T-helper 1 cell (primary cell): Measurements from ENCODE around the gene MRPS12.
A peak's percentile ranks its signal among the peaks of the same experiment; 100 is the strongest.

Experiments
- DNase-seq, 5 donors: peaks; one replicate each; pipeline ENCODE4 v3.0.0-alpha.2; 2012 to 2020

MRPS12 gene

GRCh38 chr19:38977445-38978325, 46.9 kb downstream of the MRPS12 start:
- peak in 1 of 5 donors; percentile 87 for DNase-seq

DNA sequence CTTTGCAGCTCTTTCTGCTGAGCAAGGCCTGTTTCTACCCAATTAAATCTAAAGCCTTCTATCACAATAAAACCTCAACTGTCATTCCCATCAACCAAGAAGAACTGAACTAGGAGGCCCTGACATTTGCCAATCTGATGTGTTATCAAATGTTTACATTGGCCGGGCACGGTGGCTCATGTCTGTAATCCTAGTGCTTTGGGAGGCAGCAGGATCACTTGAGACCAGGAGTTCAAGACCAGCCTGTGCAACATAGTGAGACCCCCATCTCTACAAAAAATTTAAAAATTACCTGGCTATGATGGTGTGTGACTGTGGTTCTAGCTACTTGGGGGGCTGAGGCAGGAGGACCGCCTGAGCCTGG, 47.6 kb downstream of the MRPS12 start:
- DNase-seq, result no peak

- DNase-seq, result no peak
Measured at GRCh38 chr19:38979812-38980211, 49.1 kb downstream of the MRPS12 start.

- DNase-seq, result no peak
Measured at GRCh38 chr19:38980583-38981374, 50.0 kb downstream of the MRPS12 start.
